Neural cell (in vitro differentiated cells): ENCODE data around the gene KRTAP2-1. TPM values are rescaled to one million over a fixed set of nuclear protein-coding genes. Genes with fewer than 3 reads are reported as not detected.
"Not testable (repeated sequence)": the region's sequence is repeated elsewhere in the genome, so short reads cannot be mapped to it uniquely, and the experiment has no call there.

ENCODE experiments used
- H2AFZ ChIP-seq: fragments of 200-600, 300-800 bp; sonication (generic), shearing (Covaris generic); 2 replicates; pipeline ENCODE4 v1.6.0; 2014; ENCODE audit warnings: low read depth, mild to moderate bottlenecking, antibody characterized with exemption, low read length, moderate library complexity
- H3F3A ChIP-seq: fragments of 200-600 bp; shearing (Covaris generic); 2 replicates; pipeline ENCODE4 v1.6.1; 2016; ENCODE audit warnings: mild to moderate bottlenecking, moderate library complexity, mixed read lengths, antibody characterized with exemption, low read length; ENCODE audit not compliant: insufficient read depth, poor library complexity, severe bottlenecking
- H3K27ac ChIP-seq: fragments of 200-600, 300-800 bp; sonication (generic), shearing (Covaris generic); 2 replicates; pipeline ENCODE4 v1.5.1; 2014; ENCODE audit warnings: mild to moderate bottlenecking, low read length, moderate library complexity
- H3K27me3 ChIP-seq: fragments of 300-800, 200-600 bp; sonication (generic), shearing (Covaris generic); 2 replicates; pipeline ENCODE4 v1.6.0; 2014; ENCODE audit warnings: mild to moderate bottlenecking, low read depth, low read length, moderate library complexity; ENCODE audit not compliant: insufficient read depth
- H3K36me3 ChIP-seq: fragments of 300-800, 200-600 bp; sonication (generic), shearing (Covaris generic); 2 replicates; pipeline ENCODE4 v1.5.1; 2014; ENCODE audit warnings: mild to moderate bottlenecking, antibody characterized with exemption, low read length, moderate library complexity; ENCODE audit not compliant: insufficient read depth
- H3K4me2 ChIP-seq: fragments of 300-800, 200-600 bp; sonication (generic), shearing (Covaris generic); 2 replicates; pipeline ENCODE4 v1.6.0; 2014; ENCODE audit warnings: mild to moderate bottlenecking, low read length
- H3K4me3 ChIP-seq: fragments of 300-800, 200-600 bp; sonication (generic), shearing (Covaris generic); 2 replicates; pipeline ENCODE4 v1.5.1; 2014; ENCODE audit warnings: mild to moderate bottlenecking, low read length, moderate library complexity
- H3K79me2 ChIP-seq: fragments of 200-600 bp; shearing (Covaris generic); replicated peaks from 2 replicates; pipeline ENCODE4 v1.6.0; 2014; ENCODE audit warnings: mild to moderate bottlenecking, low read length, moderate library complexity; ENCODE audit not compliant: insufficient read depth
- H3K9ac ChIP-seq: fragments of 300-800, 200-600 bp; sonication (generic), shearing (Covaris generic); 2 replicates; pipeline ENCODE4 v1.6.1; 2016; ENCODE audit warnings: mild to moderate bottlenecking, low read length, mixed read lengths
- H3K9me2 ChIP-seq: fragments of 200-600 bp; shearing (Covaris generic); 2 replicates; pipeline ENCODE4 v1.6.1; 2016; ENCODE audit warnings: mild to moderate bottlenecking, low read length, mixed read lengths; ENCODE audit not compliant: insufficient read depth
- H3K9me3 ChIP-seq: fragments of 200-600, 300-800 bp; sonication (generic), shearing (Covaris generic); 2 replicates; pipeline ENCODE4 v1.6.1; 2016; ENCODE audit warnings: mild to moderate bottlenecking, mixed run types, low read length, moderate library complexity, mixed read lengths
- H4K20me1 ChIP-seq: fragments of 200-600 bp; shearing (Covaris generic); 2 replicates; pipeline ENCODE4 v1.6.1; 2016; ENCODE audit warnings: mild to moderate bottlenecking, mixed run types; ENCODE audit not compliant: insufficient read depth
- CTCF ChIP-seq: fragments of 450-650 bp; IDR thresholded peaks from 2 replicates; pipeline ENCODE4 v1.5.1; 2014; ENCODE audit warnings: antibody characterized with exemption, mild to moderate bottlenecking, moderate library complexity; ENCODE audit not compliant: poor library complexity, severe bottlenecking
- EP300 ChIP-seq: fragments of 450-650 bp; conservative IDR thresholded peaks from 2 replicates; pipeline ENCODE4 v1.6.1; 2014; ENCODE audit warnings: antibody characterized with exemption, mild to moderate bottlenecking, moderate library complexity; ENCODE audit not compliant: poor library complexity, severe bottlenecking
- EZH2 ChIP-seq: fragments of 200-600, 300-800 bp; shearing (Covaris generic), sonication (generic); IDR thresholded peaks from 2 replicates; pipeline ENCODE4 v1.6.1; 2014; ENCODE audit warnings: antibody characterized with exemption, low read length, borderline replicate concordance, mild to moderate bottlenecking; ENCODE audit not compliant: insufficient read depth, poor library complexity, severe bottlenecking
- MXI1 ChIP-seq: fragments of 450-650 bp; conservative IDR thresholded peaks from 2 replicates; pipeline ENCODE4 v1.6.1; 2014; ENCODE audit warnings: antibody characterized with exemption, mild to moderate bottlenecking; ENCODE audit not compliant: poor library complexity, severe bottlenecking
- POLR2AphosphoS5 ChIP-seq: IDR thresholded peaks from 2 replicates; pipeline ENCODE4 v1.6.1; 2012
- RAD21 ChIP-seq: fragments of 450-650 bp; conservative IDR thresholded peaks from 2 replicates; pipeline ENCODE4 v1.6.1; 2014; ENCODE audit warnings: antibody characterized with exemption, mild to moderate bottlenecking, moderate library complexity
- SMC3 ChIP-seq: fragments of 450-650 bp; conservative IDR thresholded peaks from 2 replicates; pipeline ENCODE4 v1.6.1; 2014; ENCODE audit warnings: antibody characterized with exemption, mild to moderate bottlenecking, moderate library complexity; ENCODE audit not compliant: poor library complexity
- TAF1 ChIP-seq: IDR thresholded peaks from 2 replicates; pipeline ENCODE4 v1.6.1; 2012; ENCODE audit warnings: low read depth
- polyA minus RNA-seq: library from RNA; depleted of rRNA, polyadenylated mRNA; stranded (reverse); fragments of >200 nt; gene quantifications from 2 replicates; pipeline ENCODE4 v1.2.3, GENCODE V29; 2014
- polyA plus RNA-seq: library from polyadenylated mRNA; depleted of rRNA; stranded (reverse); fragments of >200 nt; gene quantifications from 2 replicates; pipeline ENCODE4 v1.2.3, GENCODE V29; 2014
- TF ChIP-seq, protein P1 (sequence below): IDR thresholded peaks from 2 replicates; pipeline ENCODE4 v1.6.1; 2012; ENCODE audit warnings: borderline replicate concordance

Gene KRTAP2-1
- polyA plus RNA-seq: not detected in 2 replicates
- polyA minus RNA-seq: not detected in 2 replicates

DNA sequence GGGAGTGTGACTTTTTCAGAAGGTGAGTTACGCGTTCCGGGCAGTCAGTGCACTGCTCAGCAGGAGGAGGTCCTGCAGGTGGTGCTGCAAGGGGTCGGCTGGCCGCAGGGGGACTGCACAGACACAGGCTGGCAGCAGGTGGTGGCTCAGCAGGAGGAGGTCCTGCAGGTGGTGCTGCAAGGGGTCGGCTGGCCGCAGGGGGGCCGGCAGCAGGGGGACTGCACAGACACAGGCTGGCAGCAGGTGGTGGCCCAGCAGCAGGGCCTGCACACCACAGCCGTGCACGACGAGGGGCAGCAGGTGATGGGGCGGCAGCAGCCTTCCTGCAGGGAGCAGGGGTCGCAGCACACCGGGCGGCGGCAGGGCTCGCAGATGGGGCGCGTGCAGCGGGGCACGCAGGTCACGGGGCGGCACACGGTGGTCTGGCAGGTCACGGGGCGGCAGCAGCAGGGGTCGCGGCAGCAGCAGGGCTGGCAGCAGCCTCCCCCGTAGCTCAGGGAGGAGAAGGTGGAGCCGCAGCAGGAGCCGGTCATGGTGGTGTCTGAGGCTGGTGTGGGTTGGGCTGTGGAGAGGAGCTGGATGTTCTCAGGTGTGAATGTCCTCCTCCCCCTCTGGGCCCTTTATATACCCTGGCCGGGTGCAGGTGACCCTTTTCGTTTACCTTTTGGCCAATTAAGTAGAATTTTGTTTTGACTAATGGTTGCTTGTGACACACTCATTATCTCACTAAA, at the start of gene KRTAP2-1:
TSS of gene KRTAP2-1 (minus strand) at position 582 of the 731 bp plus-strand sequence. CDS start at position 533, 49 bp downstream.
- not testable (repeated sequence) for H3K9ac ChIP-seq, H3K79me2 ChIP-seq, H3K9me2 ChIP-seq, H3K36me3 ChIP-seq, H3K4me3 ChIP-seq, H4K20me1 ChIP-seq, H3K4me2 ChIP-seq, H2AFZ ChIP-seq, H3K27me3 ChIP-seq, H3F3A ChIP-seq, H3K27ac ChIP-seq, H3K9me3 ChIP-seq

DNA sequence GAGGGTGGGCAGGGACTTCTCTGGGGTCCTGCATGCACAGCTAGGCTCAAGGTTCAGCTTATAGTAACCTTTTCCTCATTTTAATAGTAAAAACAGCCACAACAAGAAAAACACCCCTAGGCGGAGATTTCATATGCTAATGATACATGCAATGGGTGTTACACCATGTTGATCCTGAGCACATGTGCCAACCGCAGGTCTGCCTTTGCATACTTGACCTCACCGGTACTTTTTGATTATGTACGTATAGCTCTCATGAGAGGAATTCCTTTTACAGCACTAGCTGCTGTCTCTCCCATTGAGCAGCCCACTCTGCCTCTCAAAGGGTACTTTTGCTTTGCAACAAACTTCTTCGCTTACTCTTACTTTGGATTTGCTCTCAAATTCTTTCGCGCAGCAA, 48.9 kb upstream of the KRTAP2-1 start:
- no peak overlapping the region for H3K4me3 ChIP-seq
- H3K27me3 ChIP-seq: no peaks in the 10 kb centered on the region
- no peaks in the 10 kb centered on the region for H3K79me2 ChIP-seq
- H3K36me3 ChIP-seq: no peaks in the 10 kb centered on the region
- TF ChIP-seq MXI1: no peak
- no peak for TF ChIP-seq TAF1
- TF ChIP-seq SMC3: no peak
- no peak for TF ChIP-seq RAD21
- TF ChIP-seq EP300: no peak
- TF ChIP-seq EZH2: no peak
- no peak for TF ChIP-seq POLR2AphosphoS5
- no peak for TF ChIP-seq CTCF
- TF ChIP-seq, protein P1, sequence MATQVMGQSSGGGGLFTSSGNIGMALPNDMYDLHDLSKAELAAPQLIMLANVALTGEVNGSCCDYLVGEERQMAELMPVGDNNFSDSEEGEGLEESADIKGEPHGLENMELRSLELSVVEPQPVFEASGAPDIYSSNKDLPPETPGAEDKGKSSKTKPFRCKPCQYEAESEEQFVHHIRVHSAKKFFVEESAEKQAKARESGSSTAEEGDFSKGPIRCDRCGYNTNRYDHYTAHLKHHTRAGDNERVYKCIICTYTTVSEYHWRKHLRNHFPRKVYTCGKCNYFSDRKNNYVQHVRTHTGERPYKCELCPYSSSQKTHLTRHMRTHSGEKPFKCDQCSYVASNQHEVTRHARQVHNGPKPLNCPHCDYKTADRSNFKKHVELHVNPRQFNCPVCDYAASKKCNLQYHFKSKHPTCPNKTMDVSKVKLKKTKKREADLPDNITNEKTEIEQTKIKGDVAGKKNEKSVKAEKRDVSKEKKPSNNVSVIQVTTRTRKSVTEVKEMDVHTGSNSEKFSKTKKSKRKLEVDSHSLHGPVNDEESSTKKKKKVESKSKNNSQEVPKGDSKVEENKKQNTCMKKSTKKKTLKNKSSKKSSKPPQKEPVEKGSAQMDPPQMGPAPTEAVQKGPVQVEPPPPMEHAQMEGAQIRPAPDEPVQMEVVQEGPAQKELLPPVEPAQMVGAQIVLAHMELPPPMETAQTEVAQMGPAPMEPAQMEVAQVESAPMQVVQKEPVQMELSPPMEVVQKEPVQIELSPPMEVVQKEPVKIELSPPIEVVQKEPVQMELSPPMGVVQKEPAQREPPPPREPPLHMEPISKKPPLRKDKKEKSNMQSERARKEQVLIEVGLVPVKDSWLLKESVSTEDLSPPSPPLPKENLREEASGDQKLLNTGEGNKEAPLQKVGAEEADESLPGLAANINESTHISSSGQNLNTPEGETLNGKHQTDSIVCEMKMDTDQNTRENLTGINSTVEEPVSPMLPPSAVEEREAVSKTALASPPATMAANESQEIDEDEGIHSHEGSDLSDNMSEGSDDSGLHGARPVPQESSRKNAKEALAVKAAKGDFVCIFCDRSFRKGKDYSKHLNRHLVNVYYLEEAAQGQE: no peak
- H3K9me2 ChIP-seq: no peaks in the 10 kb centered on the region
- H2AFZ ChIP-seq: no peak overlapping the region
- H4K20me1 ChIP-seq: no peaks in the 10 kb centered on the region
- H3K9ac ChIP-seq: no peak overlapping the region
- no peak overlapping the region for H3K27ac ChIP-seq
- H3F3A ChIP-seq: no peaks in the 10 kb centered on the region
- H3K9me3 ChIP-seq: no peaks in the 10 kb centered on the region
- no peak overlapping the region for H3K4me2 ChIP-seq

GRCh38 chr17:41088760-41089352, 41.7 kb upstream of the KRTAP2-1 start:
- H3K9me2 ChIP-seq, H3K36me3 ChIP-seq, H3K27ac ChIP-seq, H3K79me2 ChIP-seq, H3F3A ChIP-seq, H2AFZ ChIP-seq, H3K4me2 ChIP-seq, H3K9me3 ChIP-seq, H3K9ac ChIP-seq, H3K27me3 ChIP-seq, H3K4me3 ChIP-seq, H4K20me1 ChIP-seq: not testable (repeated sequence)

- H4K20me1 ChIP-seq, H3K27ac ChIP-seq, H3F3A ChIP-seq, H3K4me3 ChIP-seq, H3K9ac ChIP-seq, H3K4me2 ChIP-seq, H3K36me3 ChIP-seq, H3K79me2 ChIP-seq, H3K9me3 ChIP-seq, H3K27me3 ChIP-seq, H3K9me2 ChIP-seq, H2AFZ ChIP-seq: not testable (repeated sequence)
These were observed 37.2 kb upstream of the KRTAP2-1 start, which contains the start of gene KRTAP4-7 for GRCh38 chr17:41084100-41084856. Gene KRTAP4-7 (plus strand): TSS chr17:41084150. CDS start chr17:41084207, 57 bp downstream.
